ENCODE data around the gene CACNA2D2. TPM values are rescaled to one million over a fixed set of nuclear protein-coding genes. Genes with fewer than 3 reads are reported as not detected.

CACNA2D2 gene
- total and polyA plus RNA-seq, 2 experiments from 2014 or later, result 0.87 to 1.5 TPM

- Histone ChIP-seq H3K79me2 (no peaks in the 10 kb centered on the region), H3K4me3 (no peak overlapping the region), H3K36me3 (replicated peaks; ENCODE audit: insufficient read depth, low read depth) (no peaks in the 10 kb centered on the region), H3K9me3 (ENCODE audit: low read depth) (no peaks in the 10 kb centered on the region), H3K4me1 (ENCODE audit: insufficient read depth) (peaks cover 20% of the 10 kb centered on the region), H3K4me2 (peak overlapping the region; percentile 31), H3K9me2 (replicated peaks; ENCODE audit: insufficient read depth) (no peaks in the 10 kb centered on the region), H2AFZ (no peak overlapping the region), H4K20me1 (ENCODE audit: insufficient read depth, poor library complexity, severe bottlenecking) (no peaks in the 10 kb centered on the region), H3K27me3 (no peaks in the 10 kb centered on the region), H3K27ac (peak overlapping the region; percentile 65)
- TF ChIP-seq CTCF (IDR thresholded peaks at IDR 0.05; ENCODE audit: poor library complexity) (no peak), EZH2phosphoT487 (IDR thresholded peaks at IDR 0.05; ENCODE audit: low read depth, severe bottlenecking, unreplicated experiment) (no peak), EZH2 (IDR thresholded peaks at IDR 0.05; ENCODE audit: borderline replicate concordance) (no peak)
- DNase-seq (ENCODE audit: low spot score), result peak; percentile 55
- 28% methylated on average over 9 of the region's 9 CpGs for WGBS (ENCODE audit: low lambda C conversion rate, missing lambda C conversion rate)
These were observed 47.7 kb upstream of the CACNA2D2 start for GRCh38 chr3:50551054-50551659.

- 48% methylated on average over 13 of the region's 13 CpGs for WGBS (ENCODE audit: low lambda C conversion rate, missing lambda C conversion rate)
- no peaks in the 10 kb centered on the region for H3K27me3 ChIP-seq
- H3K9me3 ChIP-seq (ENCODE audit: low read depth), result no peaks in the 10 kb centered on the region
- H4K20me1 ChIP-seq (ENCODE audit: insufficient read depth, poor library complexity, severe bottlenecking), result no peaks in the 10 kb centered on the region
- TF ChIP-seq CTCF (IDR thresholded peaks at IDR 0.05; ENCODE audit: poor library complexity), result peak; percentile 83
- TF ChIP-seq EZH2phosphoT487 (IDR thresholded peaks at IDR 0.05; ENCODE audit: low read depth, severe bottlenecking, unreplicated experiment), result no peak
- H3K4me3 ChIP-seq, result no peak overlapping the region
- H3K36me3 ChIP-seq (replicated peaks; ENCODE audit: insufficient read depth, low read depth), result no peaks in the 10 kb centered on the region
- peak; percentile 69 for DNase-seq (ENCODE audit: low spot score)
- H2AFZ ChIP-seq, result no peak overlapping the region
- no peaks in the 10 kb centered on the region for H3K79me2 ChIP-seq
- H3K27ac ChIP-seq, result peak overlapping the region; percentile 65
- no peak overlapping the region for H3K4me2 ChIP-seq
- H3K9me2 ChIP-seq (replicated peaks; ENCODE audit: insufficient read depth), result no peaks in the 10 kb centered on the region
- peaks cover 20% of the 10 kb centered on the region for H3K4me1 ChIP-seq (ENCODE audit: insufficient read depth)
These were observed 46.8 kb upstream of the CACNA2D2 start for GRCh38 chr3:50550079-50550736.

- H3K4me2 ChIP-seq, result no peak overlapping the region
- no peaks in the 10 kb centered on the region for H3K27me3 ChIP-seq
- H4K20me1 ChIP-seq (ENCODE audit: insufficient read depth, poor library complexity, severe bottlenecking), result no peaks in the 10 kb centered on the region
- no peak overlapping the region for H2AFZ ChIP-seq
- no peak for DNase-seq (ENCODE audit: low spot score)
- H3K9me3 ChIP-seq (ENCODE audit: low read depth), result no peaks in the 10 kb centered on the region
- H3K79me2 ChIP-seq, result no peaks in the 10 kb centered on the region
- H3K4me3 ChIP-seq, result no peak overlapping the region
- H3K27ac ChIP-seq, result no peak overlapping the region
- H3K36me3 ChIP-seq (replicated peaks; ENCODE audit: insufficient read depth, low read depth), result no peaks in the 10 kb centered on the region
- H3K9me2 ChIP-seq (replicated peaks; ENCODE audit: insufficient read depth), result no peaks in the 10 kb centered on the region
- TF ChIP-seq CTCF (IDR thresholded peaks at IDR 0.05; ENCODE audit: poor library complexity), result no peak
- no peak for TF ChIP-seq EZH2phosphoT487 (IDR thresholded peaks at IDR 0.05; ENCODE audit: low read depth, severe bottlenecking, unreplicated experiment)
- no peak for TF ChIP-seq EZH2 (IDR thresholded peaks at IDR 0.05; ENCODE audit: borderline replicate concordance)
- peaks cover 20% of the 10 kb centered on the region for H3K4me1 ChIP-seq (ENCODE audit: insufficient read depth)
- WGBS (ENCODE audit: low lambda C conversion rate, missing lambda C conversion rate), result 54% methylated on average over 3 of the region's 3 CpGs
These were observed 45.8 kb upstream of the CACNA2D2 start for GRCh38 chr3:50549226-50549625.
